Gastrocnemius medialis (tissue), 4 donors: ENCODE results near the gene TMEM132D.

ENCODE experiments used
- CTCF ChIP-seq, 5 experiments: fragments of 450-650 bp in 3 of 5; fragments of 200-600 bp in 2 of 5; sonication (generic) in 2 of 5; IDR thresholded peaks in 4 of 5; conservative IDR thresholded peaks in 1 of 5; 1 replicate in 4 of 5; 2 replicates in 1 of 5; pipeline ENCODE4 v1.5.1; 2016 to 2019; ENCODE audit warnings: antibody characterized with exemption in 5 of 5, mild to moderate bottlenecking in 3 of 5, moderate library complexity in 3 of 5
- POLR2A ChIP-seq, 2 donors: fragments of 450-650 bp; IDR thresholded peaks; one replicate each; pipeline ENCODE4 v1.6.1; 2017; ENCODE audit warnings: antibody characterized with exemption in 2 of 2, mild to moderate bottlenecking in 2 of 2, moderate library complexity in 2 of 2

- TF ChIP-seq CTCF (IDR thresholded peaks at IDR 0.05 in 4 of 5, conservative IDR thresholded peaks at IDR 0.05 in 1 of 5) (no peak), POLR2A (IDR thresholded peaks at IDR 0.05) (no peak)
Measured at GRCh38 chr12:129494766-129495165, 409.1 kb downstream of the TMEM132D start.
